ENCODE results near the gene ZNF319.

Gene ZNF319

DNA sequence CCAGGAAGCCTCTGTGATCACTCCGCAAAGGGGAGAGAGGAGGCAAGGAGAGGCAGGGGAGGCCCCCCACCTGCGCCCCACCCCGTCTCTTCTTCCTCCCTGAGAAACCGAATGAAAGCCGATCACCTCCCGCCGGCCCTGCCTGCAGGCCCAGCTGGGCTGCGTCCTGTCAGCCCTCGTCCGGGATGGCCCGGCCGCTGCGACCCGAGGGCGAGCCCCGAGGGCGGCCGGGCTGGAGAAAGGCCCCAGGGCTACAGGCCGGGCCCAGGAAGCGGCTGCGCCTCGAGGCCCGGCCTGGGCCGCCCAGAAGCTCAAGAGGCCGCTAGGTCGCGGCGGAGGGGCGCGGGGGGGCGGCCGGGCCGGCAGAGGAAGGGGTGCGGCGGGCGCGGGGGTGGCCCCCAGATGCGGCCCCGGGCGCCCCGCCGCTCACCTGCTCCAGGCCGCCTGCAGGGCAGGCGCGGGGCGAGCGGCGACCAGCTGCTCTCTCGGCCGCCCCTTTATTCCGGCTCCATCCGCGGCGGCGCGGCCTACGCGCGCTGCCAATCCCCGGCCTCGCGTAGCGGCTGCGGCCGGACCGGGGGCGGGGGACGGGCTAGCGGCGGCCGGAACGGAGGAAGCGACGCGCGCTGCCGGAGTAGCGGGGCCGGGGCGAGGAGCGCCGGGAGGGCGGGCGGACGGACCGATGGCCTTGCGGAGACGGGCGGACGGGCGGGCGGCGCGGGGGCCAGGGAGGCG lies at the start of gene ZNF319:
ZNF319 (minus strand) TSS at position 702 of the 735 bp plus-strand sequence. CDS start 2,407 bp downstream, outside the sequence.
- DNase-seq = no peak

DNA sequence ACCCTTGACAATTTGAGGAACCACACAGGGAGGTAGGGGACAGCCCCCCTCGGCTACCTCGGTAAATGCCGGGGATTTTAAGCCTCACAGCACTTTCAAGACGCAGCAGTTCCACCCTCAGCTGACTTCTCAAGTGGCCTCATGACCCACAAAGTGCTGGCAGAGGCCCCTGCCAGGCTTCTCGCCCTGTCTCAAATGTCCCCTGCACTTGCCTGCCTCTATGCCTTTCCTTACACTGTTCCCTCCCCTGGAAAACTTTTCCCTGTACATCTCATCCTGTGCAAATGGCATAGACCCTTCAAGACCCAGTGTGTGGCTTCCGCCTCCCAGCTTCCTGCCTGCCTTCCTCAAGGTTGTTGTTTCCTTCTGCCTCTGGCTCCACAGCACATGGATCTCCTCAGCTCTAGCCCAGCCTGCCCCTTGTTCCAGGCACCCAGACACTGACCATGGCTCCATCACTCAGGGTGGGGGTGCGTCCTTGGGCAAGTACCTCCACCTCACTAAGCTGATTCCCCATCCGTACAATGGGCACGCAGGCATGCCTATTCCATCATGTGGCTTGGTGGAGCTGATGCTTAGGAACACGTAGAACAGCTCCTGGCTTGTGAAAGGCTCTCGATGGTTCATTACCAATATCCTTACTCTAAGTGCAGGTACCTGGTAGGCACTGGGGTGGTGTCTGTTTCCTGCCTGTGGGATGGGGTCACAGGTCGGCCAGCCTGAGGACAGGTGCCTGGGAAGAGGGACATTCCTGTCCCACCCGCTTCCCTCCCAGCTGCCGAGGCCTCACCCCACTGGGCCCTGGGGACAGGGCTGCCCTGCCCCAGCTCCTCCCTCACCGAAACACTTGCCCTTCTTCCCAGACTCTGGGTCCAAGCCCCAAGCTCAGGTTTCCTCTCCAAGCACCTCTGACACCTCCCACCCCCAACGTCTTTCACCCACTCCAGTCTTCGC lies 49.0 kb upstream of the ZNF319 start:
- DNase-seq = no peak

DNA sequence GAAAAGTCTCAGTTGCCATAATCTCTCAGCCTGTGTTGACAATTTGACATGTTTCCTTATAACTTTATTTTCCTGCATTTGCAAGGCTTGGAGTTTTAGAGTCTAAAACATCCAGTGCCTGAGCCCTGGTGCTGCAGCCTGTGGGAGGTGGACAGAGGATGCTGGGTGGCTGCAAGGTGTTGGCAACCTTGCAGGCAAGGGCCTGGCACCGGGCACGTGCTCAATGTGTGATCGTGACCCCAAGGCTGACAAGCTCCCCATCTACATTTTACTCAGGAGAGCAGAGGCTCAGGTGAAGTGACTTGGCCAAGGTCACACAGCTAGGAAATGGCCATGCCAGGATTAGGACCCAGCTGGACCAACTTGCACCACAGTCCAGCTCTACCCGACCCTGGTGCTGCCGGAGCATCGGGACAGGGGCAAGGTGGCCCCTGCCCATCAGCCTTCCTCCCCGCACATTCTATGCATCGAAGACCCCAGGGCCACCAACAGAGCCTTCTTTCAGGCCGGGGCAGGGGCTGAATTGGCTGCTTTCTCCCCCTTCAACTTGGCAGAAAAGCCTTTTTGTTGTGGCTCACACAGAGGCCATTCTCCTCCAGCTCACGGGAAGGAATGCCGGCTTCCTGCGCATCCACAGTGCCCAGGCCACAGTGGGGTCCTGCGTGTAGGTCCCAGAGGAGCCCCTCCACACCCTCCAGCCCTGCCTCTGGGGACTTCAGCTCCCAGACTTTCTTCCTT lies 48.2 kb upstream of the ZNF319 start:
- DNase-seq = no peak

DNA sequence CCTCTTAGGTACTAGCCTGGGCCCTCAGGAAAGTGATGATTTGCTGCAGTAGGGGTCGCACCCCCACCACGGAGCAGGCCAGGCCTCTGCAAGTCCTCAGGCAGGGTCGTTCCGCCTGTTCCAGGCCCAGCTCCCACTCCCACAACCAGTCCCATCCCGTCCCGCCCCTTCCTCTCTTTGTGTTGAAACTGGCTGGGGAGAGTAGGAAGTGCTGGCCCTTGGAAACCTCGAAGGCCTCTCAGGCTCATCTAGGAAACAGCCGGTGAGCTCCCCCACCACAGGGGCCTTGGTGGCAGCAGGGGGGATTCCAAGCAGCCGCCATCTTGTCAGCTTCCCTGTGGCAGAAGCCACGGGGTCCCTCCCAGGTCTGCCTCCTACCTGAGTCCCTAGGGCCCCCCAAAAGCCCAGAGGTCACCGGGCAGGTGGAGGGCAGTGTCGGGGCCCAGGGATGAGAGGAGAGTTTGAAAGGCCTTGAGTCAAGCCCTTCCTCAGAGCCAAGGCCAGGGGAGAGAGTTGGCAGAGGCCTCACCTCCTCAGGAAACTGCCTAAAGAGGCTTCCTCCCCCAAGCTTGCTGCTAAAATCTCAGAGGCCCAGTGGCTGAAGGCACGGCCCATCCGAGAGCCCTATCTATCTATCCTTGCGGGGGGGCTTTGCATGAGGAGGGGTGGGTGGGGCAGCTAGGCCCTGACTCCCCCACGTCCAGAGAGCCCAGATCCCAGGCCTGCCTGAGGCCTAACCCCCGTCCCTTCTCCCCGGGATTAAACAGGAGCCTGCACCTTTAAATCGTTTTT lies 47.3 kb upstream of the ZNF319 start:
- DNase-seq = no peak

DNA sequence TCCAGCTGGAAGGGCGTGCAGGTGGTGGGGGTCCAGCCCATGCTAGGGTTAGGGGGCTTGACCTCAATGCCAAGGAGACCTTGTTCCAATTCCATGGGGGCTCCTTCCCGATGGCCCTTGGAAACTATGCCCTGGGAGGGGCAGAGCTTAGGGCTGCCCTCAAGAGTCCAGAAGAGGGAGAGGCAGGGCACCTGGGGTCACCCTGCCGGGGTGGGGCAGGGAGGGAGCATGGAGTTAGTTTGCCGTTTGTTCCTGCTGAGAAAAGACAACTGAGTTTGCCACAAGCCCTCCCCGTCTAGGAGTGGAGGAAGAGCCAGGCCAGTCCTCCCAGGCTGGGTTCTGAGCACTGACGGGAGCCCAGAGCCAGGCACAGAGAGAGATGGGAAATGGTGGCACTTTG lies 46.5 kb upstream of the ZNF319 start:
- no peak for DNase-seq

DNA sequence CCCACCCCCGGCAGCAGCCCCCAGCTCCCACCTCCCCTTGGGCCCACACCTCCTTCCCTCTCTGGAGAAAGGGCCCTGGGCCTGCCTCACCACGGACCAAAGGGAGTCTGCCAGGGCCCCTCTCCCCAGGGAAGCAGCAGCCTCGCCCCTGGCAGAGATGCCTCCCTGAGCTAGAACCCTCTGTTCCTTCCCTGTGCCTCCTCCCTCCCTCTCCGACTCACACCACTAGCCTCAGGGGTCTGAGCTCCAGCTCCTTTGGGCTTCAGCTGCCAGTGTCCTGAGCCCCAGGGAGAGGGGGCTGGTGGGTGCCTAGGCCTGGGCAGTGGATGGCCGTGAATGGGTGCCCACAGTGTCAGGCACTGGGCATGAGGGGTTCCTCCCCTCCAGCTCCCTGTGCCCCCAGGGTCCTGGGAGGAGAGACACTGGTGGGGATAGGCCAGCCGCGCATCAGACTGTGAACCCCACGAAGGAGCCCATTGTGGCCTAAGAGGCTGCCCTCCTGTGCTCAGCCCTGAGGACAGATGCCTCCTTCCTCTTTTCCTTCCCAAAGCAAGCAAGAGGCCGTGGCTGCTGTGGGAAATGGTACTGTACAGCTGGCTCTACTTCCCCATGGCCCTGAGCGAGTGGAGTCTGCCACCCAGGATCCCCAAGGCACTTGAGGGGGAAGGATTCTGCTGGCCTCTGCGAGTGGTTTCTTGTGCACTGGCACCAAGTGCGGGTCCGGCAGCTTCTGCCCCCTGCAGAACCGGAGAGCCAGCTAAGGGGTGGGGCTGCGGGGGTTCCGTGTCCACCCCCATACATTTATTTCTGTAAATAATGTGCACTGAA lies 45.8 kb upstream of the ZNF319 start:
- no peak for DNase-seq

DNA sequence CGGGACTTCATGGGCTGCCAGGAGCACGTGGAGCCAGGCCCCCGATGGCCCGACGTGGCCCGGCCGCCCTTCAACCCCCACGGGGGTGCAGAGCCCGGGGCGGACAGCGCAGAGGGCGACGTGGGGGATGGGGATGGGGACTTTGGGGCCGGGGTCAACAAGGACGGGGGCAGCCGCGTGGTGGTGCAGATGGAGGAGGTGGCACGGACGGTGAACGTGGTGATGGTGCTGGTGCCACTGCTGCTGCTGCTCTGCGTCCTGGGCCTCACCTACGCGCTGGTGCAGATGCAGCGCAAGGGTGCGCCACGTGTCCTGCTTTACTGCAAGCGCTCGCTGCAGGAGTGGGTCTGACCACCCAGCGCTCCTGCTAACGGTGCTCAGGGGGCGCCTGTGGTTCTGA lies 44.6 kb upstream of the ZNF319 start:
- DNase-seq = no peak

DNA sequence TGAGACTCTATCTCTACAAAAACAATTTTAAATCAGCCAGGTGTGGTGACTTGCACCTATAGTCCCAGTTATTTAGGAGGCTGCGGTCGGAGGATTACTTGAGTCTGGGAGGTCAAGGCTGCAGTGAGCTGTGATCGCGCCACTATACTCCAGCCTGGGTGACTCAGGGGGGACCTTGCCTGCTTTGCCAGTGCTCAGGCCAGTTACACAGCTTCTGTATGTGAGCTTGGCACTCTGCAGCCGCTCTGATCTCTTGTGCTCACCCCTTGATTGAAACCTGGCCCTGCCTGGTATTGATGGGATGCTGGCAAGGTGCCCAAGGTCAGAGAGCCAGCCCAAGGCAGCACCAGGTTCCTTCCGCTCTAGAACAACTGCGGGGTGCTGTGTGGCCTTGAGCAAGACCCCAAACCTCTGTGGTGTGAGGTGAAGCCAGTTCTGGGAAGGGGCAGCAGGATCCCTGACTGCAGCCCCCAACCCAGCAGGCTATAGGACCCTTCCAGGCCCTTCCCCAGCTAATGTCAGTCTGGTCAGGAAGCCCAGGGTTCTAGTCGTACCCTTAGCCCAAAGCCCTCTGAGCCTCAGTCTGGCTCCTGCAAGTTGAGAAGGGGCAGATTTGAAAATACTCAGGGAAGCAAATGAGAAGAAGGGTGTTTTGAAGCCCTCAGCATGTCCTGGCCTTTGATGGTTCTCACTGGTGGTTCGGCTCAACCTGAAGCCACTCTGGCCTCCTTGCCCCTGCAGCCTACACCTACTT lies 44.0 kb upstream of the ZNF319 start:
- no peak for DNase-seq

DNA sequence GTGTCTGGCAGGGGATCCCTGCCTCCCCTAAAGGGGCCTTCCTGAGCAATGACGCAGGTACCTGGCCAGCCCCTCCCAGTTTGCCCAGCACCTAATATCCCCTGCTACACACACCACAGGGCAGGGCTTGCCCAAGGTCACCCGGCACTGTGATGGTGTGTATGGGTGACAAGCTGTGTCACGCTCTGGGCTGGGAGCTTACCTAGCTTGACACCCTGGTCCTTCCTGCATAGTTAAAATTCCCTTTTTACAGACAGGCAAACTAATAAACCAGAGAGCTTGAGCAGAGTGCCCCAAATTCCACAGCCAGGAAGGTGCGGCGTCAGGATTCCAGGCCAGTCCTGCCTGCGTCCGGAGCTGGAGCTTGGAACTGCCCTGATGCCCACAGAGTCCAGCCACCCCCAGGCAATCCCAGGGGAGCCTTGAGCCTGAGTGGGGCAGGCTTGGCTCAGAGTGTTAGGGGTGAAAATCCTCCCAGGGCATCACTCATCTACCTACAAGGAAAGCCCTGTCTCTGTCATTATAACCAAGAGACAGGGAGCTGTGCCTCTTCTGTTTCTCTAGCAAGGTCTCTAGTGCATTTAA lies 43.2 kb upstream of the ZNF319 start:
- no peak for DNase-seq

DNA sequence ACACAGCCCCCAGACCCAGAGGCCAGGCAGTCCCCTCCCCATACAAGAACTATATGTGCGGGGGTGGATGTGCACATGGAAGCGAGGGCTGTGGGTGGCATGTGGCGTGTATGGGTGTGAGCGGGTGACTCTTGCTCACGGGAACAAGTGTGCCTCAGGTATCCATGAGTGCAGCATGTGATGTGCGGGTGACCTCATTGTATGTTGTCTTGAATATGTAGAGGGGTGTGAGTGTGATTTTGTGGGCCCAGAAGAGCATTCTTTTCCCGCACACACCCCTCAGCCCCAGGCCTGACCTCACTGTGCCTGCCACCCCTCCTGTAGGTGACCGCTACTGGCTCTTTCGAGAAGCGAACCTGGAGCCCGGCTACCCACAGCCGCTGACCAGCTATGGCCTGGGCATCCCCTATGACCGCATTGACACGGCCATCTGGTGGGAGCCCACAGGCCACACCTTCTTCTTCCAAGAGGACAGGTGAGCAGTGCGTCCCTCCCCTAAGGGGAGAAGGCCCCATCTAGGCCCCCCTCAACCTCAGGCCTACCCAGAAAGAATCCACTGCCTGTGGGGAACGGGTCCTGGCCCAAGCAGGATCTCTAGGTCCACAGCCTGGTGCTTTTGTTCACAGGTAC lies 42.5 kb upstream of the ZNF319 start:
- DNase-seq = no peak

DNA sequence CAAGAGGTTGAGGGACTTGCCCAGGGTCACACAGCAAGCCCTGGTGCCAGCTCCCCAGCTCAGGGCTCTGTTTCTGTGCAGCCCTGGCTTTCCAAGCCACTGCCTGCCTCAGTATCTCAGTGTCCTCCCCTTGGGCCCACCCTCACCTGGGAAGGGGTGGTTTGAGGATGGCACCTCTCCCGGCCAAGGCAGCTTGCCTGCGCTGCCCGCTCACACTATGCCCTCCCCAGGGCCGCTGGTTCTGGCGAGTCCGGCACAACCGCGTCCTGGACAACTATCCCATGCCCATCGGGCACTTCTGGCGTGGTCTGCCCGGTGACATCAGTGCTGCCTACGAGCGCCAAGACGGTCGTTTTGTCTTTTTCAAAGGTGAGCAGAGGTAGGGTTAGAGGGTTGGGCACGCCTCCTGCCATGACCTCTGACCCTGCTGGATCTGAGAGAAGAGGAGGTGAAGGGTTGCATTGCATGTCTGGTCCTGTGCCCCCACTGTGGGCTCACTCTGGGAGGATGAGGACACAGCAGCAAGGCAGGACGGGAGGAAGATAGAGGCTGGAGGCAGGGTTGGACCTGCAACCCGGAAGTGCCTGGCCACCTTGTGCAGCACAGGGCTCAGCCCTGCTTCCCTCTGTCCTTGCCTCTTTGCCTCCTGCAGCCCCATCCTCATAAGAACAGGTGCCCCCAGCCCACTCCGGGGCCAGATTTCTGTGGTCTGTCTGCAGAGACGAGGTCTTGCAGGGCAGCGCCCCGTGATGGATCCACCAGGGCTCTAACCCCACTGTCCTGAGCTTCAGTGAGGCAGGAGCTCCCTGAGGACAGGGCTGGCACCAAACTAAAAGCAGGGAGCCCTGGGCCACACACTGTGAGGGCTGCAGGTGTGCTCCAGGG lies 41.8 kb upstream of the ZNF319 start:
- DNase-seq = no peak

DNA sequence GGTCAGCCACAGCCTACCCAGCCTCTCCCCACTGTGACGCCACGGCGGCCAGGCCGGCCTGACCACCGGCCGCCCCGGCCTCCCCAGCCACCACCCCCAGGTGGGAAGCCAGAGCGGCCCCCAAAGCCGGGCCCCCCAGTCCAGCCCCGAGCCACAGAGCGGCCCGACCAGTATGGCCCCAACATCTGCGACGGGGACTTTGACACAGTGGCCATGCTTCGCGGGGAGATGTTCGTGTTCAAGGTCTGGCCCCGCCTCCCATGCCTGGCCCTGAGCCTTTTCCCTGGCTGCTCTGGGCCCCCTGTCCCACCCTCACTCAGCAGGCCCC lies 41.1 kb upstream of the ZNF319 start:
- no peak for DNase-seq

DNA sequence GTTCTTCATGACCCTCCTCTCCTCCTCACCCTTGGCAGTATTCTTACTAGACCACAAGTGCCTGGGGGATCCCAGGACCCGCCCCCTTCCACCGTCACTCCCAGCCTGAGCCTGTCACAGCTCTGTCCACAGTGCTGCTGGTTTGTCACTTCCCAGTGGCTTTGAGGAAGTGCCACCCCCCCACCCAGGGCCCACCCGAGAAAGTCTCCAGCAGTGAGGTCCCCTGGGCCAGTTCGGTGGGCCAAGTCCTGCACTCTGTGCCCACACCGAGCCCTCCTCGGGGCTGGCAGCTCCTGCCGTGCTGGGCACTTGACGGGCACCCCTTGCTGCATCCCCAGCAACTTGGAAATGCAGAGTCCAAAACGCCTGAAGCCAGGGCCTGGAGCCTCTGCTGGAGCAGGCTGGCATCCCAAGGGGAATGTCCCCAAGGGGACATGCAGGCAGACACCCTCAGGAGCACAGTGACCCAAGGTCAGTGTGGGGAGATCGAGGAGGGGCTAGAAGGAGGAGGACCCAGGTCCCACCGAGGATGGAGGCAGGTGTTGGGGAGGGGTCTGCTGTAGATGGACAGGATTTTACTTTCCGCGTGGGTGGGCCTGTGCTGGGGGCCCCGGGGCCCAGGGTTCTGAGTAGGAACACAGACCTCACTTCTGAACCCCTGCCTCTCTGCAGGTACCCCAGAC lies 40.6 kb upstream of the ZNF319 start:
- DNase-seq = no peak

DNA sequence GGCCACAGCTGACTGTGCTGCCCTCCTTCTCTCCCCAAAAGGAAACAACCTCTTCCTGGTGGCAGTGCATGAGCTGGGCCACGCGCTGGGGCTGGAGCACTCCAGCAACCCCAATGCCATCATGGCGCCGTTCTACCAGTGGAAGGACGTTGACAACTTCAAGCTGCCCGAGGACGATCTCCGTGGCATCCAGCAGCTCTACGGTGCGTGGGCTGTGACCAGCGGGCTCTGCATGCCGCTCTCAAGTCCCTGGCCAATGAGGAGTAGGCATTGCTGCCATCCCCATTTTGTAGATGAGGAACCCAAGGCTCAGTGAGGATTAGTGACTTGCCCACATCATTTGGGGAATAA lies 40.0 kb upstream of the ZNF319 start:
- no peak for DNase-seq

DNA sequence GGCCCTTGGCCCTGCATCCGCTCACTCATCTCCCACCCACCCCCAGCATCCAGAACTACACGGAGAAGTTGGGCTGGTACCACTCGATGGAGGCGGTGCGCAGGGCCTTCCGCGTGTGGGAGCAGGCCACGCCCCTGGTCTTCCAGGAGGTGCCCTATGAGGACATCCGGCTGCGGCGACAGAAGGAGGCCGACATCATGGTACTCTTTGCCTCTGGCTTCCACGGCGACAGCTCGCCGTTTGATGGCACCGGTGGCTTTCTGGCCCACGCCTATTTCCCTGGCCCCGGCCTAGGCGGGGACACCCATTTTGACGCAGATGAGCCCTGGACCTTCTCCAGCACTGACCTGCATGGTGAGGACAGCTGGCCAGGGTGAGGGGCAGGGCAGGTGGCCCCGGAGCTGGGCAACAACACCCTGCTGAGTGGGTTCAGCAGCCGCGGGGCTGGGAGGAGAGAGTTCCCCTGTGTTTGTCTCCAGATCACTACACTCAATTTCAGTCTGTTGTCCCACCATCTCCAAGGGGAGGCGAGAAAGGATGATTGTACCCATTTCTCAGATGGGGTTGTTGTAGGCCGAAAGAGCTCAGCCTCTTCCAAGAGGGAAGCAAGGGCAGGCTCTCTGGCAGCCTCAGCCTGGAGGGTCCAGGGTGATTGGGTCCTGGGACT lies 39.5 kb upstream of the ZNF319 start:
- DNase-seq = no peak

DNA sequence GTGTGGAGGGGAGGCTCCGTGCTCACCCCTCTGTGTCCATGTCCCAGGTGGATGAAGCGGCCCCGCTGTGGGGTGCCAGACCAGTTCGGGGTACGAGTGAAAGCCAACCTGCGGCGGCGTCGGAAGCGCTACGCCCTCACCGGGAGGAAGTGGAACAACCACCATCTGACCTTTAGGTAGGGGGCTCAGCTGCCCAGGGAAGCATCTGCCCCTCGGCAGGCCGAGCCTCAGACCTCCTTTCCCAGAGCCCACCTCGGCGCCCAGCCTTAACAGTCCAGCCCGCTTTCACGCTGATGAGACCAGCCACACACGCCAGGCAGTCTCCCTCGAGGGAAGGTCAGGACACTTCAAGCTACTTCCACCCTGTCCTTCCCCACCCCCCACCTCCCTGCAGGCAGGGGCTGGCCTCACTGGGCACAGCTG lies 37.8 kb upstream of the ZNF319 start:
- no peak for DNase-seq

DNA sequence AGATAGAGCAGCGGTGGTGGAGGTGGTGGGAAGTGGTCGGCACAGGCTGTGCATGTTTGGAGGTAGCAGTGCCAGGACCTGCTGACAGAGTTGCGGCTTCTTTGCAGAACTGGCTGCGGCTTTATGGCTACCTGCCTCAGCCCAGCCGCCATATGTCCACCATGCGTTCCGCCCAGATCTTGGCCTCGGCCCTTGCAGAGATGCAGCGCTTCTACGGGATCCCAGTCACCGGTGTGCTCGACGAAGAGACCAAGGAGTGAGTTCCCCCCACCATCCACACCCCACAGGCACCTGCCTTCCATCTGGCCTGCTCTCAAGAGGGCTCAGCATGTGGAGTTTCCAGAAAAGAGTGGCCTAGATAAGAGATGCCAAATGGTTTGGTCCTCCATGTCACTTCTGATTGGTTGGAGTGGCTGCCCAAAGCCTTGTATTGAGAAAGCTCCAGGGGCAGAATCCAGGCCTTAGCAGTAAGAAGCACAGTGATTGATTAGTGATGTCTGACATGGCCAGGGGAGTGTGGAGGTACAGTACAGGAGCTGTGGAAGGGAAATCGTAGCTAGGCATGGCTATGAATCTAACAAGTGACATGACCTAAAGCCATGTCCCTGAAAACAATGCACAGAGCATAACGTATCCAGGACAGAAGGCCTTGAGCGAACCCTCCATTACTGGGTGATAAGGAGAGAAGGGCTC lies 37.0 kb upstream of the ZNF319 start:
- no peak for DNase-seq

All from NCI-H146 (cell line).